Stimulated activated CD8-positive, alpha-beta memory T cell treated with anti-CD3 and anti-CD28 coated beads, Interleukin-4, amount 100 ng/mL, for 48 hours (primary cell): ENCODE data around the gene C13orf42.

Experiments used
- DNase-seq: peaks from one replicate; pipeline ENCODE4 v3.0.0-alpha.2; 2020

The C13orf42 gene

GRCh38 chr13:51064753-51065152 lies 46.3 kb downstream of the C13orf42 start:
- DNase-seq = no peak

- no peak for DNase-seq
These were observed 47.2 kb downstream of the C13orf42 start for GRCh38 chr13:51063909-51064308.

DNA sequence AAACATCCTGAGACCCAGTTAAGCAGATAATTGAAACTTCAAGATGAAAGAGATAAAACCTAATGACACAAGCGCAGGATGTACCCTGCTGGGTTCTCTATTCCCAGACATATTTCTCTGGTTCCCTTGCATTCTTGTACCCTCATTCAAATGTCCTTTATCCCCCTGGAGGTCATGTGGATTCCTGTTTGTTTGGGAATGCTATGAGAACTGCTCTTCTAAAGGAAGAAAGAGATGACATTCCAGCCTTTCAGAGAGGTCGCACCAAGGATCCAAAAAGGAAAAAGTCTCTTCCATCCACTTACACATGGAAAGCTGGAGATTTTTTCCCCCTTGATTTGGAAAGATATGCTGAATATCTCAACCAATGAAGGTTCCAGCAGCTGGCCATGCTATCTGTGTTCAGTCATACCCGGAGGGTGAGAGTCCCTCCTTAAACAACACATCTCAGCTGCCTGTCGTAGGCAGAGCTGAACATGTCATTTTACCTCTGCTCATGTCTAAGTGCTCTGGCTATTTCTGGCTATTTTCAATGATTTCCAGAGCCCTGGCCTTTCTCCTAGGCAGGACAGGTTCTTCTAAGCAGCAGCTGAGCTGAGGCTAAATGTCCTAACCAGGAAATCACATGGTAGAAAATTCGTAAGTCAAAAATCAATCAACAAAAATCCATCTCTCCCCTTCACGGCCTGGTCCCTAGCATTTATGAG lies 52.5 kb downstream of the C13orf42 start:
- DNase-seq = no peak

DNA sequence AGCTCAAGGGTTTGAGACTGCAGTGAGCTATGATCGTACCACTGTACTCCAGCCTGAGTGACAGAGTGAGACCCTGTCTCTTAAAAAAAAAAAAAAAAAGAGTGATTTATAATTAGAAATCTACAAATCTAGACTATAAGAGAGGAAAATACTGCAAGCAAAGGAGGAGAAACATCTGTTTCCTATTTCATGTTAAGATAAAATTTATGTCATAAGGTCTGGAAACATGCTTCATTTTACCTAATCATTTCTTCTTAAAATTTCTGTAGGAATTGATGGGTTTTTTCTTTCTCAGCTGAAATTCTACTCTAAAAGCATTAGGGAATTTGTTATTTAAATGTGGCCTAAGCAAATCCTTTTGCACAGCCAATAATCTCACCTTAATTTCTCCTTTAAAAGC lies 53.2 kb downstream of the C13orf42 start:
- DNase-seq = no peak

DNA sequence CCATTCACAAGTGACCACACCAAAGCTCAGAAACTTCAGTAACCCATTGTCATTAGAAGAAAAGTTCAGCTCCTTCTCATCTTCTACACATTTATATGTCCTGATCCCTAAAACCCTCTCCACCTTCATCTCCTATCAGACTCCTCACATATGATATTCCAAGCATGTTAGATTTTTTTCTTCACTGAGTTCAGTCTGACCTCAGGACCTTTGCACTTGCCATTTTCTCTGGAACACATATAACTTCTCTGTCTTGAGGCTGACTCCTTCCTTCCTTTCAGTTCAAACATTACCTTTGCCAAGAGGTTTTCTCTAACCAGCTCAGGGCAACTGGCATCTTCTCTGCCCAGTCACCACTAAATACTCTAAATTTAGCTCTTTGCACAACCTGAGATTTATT lies 54.1 kb downstream of the C13orf42 start:
- DNase-seq = no peak

DNA sequence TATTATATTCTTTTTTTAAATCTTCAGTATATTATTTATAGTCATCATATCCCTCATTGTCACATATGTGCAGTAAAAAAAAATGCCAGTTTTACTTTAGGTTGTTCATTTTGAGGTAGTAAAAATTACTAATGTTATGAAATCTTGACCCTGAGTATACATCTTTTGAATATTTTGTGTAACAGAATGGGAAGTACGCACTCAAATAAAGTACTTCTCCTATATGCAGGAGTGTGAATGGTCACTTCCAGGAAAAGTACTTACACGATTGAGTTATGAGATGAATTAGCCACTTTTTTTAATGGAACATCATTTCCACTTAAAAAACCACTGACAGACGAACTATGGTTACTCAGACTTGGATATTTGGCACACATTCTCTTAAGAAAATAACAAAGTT lies 58.5 kb downstream of the C13orf42 start:
- no peak for DNase-seq

GRCh38 chr13:51050021-51050830 lies 60.8 kb downstream of the C13orf42 start:
- DNase-seq = no peak

- DNase-seq = no peak
These were observed 62.5 kb downstream of the C13orf42 start for GRCh38 chr13:51048616-51049015.

DNA sequence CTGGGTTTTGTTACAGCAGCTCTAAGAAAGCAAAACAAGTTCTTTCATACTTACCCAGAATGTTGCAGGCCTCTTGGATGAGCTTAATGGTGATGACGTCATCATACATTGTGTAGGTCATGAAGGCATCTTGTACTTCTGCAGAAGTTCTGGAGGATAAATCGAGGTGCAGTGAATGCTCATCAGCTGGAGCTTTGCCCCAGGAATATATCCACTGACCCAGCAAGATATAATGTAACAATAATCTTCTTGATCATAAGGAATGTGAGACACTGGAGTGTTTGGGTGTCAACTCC lies 63.0 kb downstream of the C13orf42 start:
- DNase-seq = no peak

DNA sequence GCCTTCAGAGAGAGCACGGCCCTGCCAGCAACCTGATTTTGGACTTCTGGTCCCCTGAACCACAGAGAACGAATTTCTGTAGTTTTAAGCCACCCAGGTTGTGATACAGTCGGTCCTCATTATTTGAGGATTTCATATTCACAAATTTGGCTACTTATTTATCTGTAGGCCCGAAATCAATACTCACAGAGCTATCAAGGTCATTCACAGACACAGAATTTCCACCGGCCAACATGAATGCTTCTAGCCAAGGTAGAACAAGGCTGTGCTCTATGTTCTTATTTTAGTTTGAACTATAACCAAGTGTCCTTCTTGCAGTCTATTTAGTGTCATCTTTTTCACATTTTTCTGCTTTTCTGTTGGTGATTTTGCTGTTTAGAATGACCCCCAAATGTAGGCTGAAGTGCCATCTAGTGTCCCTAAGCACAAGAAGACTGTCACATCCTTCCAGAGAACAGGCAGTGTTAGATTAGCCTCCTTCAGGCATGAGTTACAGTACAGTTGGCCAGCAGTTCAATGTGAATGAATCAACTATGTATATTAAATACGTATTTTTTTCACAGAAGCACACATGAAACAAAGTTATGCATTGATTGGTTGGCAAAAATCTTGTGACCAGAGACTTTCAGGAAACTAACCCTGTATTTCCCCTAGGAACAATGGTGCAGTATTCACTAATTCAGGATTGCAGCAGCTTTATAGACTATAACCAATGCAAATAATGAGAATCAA lies 63.5 kb downstream of the C13orf42 start:
- no peak for DNase-seq

DNA sequence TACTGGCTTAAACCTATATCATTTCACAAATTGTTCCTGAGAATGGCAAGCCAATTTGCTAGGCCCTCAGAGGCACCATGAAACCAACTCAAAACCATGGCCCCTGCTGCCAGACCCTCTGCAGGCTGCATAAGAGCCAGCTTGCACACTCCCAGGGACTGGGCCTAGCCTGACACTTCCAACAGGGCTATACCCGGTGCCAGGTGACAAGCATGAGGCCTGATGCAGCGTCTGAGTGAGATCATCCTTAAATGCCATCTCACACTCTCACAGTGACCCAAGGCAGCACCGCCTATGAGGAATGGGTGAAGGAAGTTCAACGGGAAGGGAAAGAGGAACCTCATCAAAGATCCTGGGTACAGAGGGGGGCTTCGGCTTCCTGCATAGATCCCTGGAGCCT lies 65.6 kb downstream of the C13orf42 start:
- no peak for DNase-seq

GRCh38 chr13:51044023-51044665 lies 66.9 kb downstream of the C13orf42 start:
- no peak for DNase-seq

GRCh38 chr13:51043310-51043709 lies 67.8 kb downstream of the C13orf42 start:
- DNase-seq = no peak

- DNase-seq = no peak
These were observed 69.4 kb downstream of the C13orf42 start for GRCh38 chr13:51041710-51042109.

DNA sequence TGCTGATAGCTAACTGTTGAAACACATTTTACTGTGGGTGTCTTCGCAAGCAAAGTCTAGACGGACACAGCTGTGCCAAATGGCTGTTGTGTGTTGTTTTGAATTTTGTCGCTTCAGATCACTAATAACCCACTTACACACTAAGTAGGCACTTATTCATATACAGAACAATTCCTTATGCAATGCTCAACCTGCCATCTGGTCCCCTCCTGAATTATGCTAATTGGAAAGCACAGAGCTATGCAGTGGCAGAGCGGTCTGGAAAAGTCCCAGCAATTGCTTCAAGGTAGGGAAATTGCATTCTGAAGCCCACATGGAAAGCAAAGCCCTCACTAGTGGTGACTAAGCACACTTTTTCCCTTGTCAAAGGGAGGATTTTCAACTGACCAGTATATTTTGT lies 69.9 kb downstream of the C13orf42 start:
- no peak for DNase-seq

- no peak for DNase-seq
These were observed 70.6 kb downstream of the C13orf42 start for GRCh38 chr13:51040431-51040830.

DNA sequence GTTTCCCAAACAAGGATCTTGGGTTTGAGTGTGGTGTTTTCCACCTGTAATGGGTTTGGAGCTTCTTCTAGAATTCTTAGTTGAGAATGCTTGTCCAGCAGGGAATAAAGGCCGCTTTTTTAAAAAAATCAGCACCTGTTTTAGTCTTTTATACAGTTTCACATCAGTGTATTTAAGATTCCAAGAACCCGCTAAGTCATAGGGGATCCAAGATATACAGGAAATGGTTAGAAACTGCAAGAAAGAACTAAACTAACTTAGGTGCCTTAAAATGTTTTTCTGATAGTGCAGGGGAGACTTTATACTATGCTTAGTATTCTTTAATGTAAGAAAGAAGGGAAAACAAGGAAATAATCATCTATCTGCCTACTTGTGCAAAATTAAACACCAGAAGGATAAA lies 74.7 kb downstream of the C13orf42 start:
- no peak for DNase-seq

GRCh38 chr13:51035978-51036377 lies 75.1 kb downstream of the C13orf42 start:
- no peak for DNase-seq

DNA sequence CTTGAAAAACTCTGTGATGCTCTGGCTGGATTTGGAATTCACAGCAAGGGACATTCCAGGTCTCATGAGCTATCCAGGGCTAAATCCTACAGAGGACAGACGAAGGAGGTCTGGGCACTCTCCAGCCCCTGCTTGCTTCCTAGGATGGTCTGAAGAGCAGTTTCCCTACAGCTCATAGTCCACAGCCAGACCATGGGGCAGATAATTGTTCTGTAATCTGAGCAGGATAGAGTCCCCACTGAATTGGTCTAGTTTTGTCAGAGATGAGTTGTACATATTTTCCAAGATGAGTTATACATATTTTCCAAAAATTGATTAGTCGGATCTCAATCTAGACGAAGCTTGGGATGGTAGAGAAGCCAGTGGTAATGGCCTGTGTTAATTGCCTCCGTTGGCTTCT lies 75.6 kb downstream of the C13orf42 start:
- DNase-seq = no peak

GRCh38 chr13:51034906-51035305 lies 76.2 kb downstream of the C13orf42 start:
- no peak for DNase-seq

GRCh38 chr13:51033421-51034185 lies 77.5 kb downstream of the C13orf42 start:
- no peak for DNase-seq

GRCh38 chr13:51032831-51033230 lies 78.2 kb downstream of the C13orf42 start:
- DNase-seq = no peak
